K562 (cell line): ENCODE results near the gene SMC6. TPM values are rescaled to one million over a fixed set of nuclear protein-coding genes. Genes with fewer than 3 reads are reported as not detected.

Experiments used
- ATAC-seq: fragments of 200-7000 bp; cut with Tn5 transposase; 3 replicates; pipeline ENCODE4 v1.9.1; 2020; ENCODE audit warnings: moderate library complexity
- BruUV-seq: library from RNA; stranded (reverse); fragments of 400-500 nt; replicated peaks from 2 replicates; lab custom pipeline; 2021; lab: Mats Ljungman, UMichigan
- CTCF ChIA-PET: fragments of 300-600 bp; formaldehyde crosslinking; extraction: SDS; loops from one replicate; lab custom pipeline; 2021; ENCODE audit warnings: low intra/inter-chr PET ratio; lab: Yijun Ruan, JAX
- POLR2A ChIA-PET: fragments of 300-600, 350-650 bp; sonication (Branson Sonifier 250); formaldehyde crosslinking; extraction: SDS; loops from one replicate; lab custom pipeline; 2021; ENCODE audit warnings: antibody characterized with exemption, inconsistent platforms; lab: Yijun Ruan, JAX
- DNase-seq, 4 experiments: peaks; one replicate each; pipeline versions ENCODE4 v3.0.0 to v3.0.0-alpha.2; 2011 to 2018; ENCODE audit warnings: low spot score in 3 of 4, mixed read lengths in 3 of 4; ENCODE audit errors: extremely low read depth in 1 of 4
- FAIRE-seq: peaks from 2 replicates; lab custom pipeline; 2011; peaks lifted over from hg19 to GRCh38; lab: Jason Lieb, UNC
- H2AFZ ChIP-seq: 2 replicates; pipeline ENCODE4 v1.6.0; 2011; ENCODE audit warnings: low read depth, low read length, control low read depth, inconsistent platforms
- H3K27ac ChIP-seq: fragments of 200-600 bp; 3 replicates; pipeline ENCODE4 v1.8.0; 2011; ENCODE audit warnings: low read depth, mild to moderate bottlenecking, control low read depth, inconsistent platforms, low read length, moderate library complexity, mixed read lengths; ENCODE audit errors: extremely low read depth
- H3K27me3 ChIP-seq, 2 experiments: fragments of 300-600 bp in 1 of 2; 2 replicates in 1 of 2; 3 replicates in 1 of 2; pipeline versions ENCODE4 v1.6.0 to v1.8.0; 2011; ENCODE audit warnings: inconsistent platforms in 2 of 2, low read length in 2 of 2, mild to moderate bottlenecking in 1 of 2, mixed read lengths in 1 of 2, moderate library complexity in 1 of 2; ENCODE audit not compliant: control insufficient read depth in 2 of 2, insufficient read depth in 2 of 2
- H3K36me3 ChIP-seq: fragments of 300-600 bp; 3 replicates; pipeline ENCODE4 v1.8.0; 2011; ENCODE audit warnings: mild to moderate bottlenecking, low read length, inconsistent platforms; ENCODE audit not compliant: control insufficient read depth, insufficient read depth
- H3K4me1 ChIP-seq, 2 experiments: fragments of 200-600 bp in 1 of 2; replicated peaks in 1 of 2; 2 replicates in 1 of 2; 3 replicates in 1 of 2; pipeline versions ENCODE4 v1.5.1 to v1.8.0; 2011; ENCODE audit warnings: inconsistent platforms in 2 of 2, low read length in 2 of 2, mild to moderate bottlenecking in 1 of 2, mixed read lengths in 1 of 2, moderate library complexity in 1 of 2; ENCODE audit not compliant: control insufficient read depth in 2 of 2, insufficient read depth in 2 of 2
- H3K4me2 ChIP-seq: 2 replicates; pipeline ENCODE4 v1.6.1; 2011; ENCODE audit warnings: low read length, control low read depth, inconsistent platforms, mixed read lengths; ENCODE audit not compliant: insufficient read depth
- H3K4me3 ChIP-seq: fragments of 200-600 bp; sonication (generic), shearing (Covaris generic); 2 replicates; pipeline ENCODE4 v1.5.1; 2016; ENCODE audit warnings: control low read depth, inconsistent platforms
- H3K79me2 ChIP-seq: fragments of 200-600 bp; 3 replicates; pipeline ENCODE4 v1.8.0; 2011; ENCODE audit warnings: low read length, inconsistent platforms; ENCODE audit not compliant: control insufficient read depth, insufficient read depth
- H3K9ac ChIP-seq, 2 experiments: 2 replicates each; pipeline versions ENCODE4 v1.6.0 to v1.6.1; 2011; ENCODE audit warnings: low read depth in 2 of 2, low read length in 2 of 2, control low read depth in 1 of 2, inconsistent platforms in 1 of 2, mild to moderate bottlenecking in 1 of 2, mixed read lengths in 1 of 2; ENCODE audit not compliant: insufficient read depth in 1 of 2
- H3K9me1 ChIP-seq: one replicate; pipeline ENCODE4 v1.6.0; 2011; ENCODE audit warnings: inconsistent platforms, mild to moderate bottlenecking, low read length, moderate library complexity; ENCODE audit not compliant: control insufficient read depth, insufficient read depth
- H3K9me3 ChIP-seq: replicated peaks from 2 replicates; pipeline ENCODE4 v1.5.1; 2011; ENCODE audit warnings: low read depth, low read length, inconsistent platforms; ENCODE audit not compliant: control insufficient read depth, insufficient read depth
- H4K20me1 ChIP-seq: replicated peaks from 2 replicates; pipeline ENCODE4 v1.6.1; 2011; ENCODE audit warnings: low read length, inconsistent platforms, mixed read lengths; ENCODE audit not compliant: control insufficient read depth, insufficient read depth
- CBX1 ChIP-seq: sonication (generic); IDR thresholded peaks from 2 replicates; pipeline ENCODE4 v1.6.1; 2016; ENCODE audit warnings: antibody characterized with exemption, low read depth, mild to moderate bottlenecking
- CREB3L1 ChIP-seq: fragments of 450-650 bp; IDR thresholded peaks from 2 replicates; pipeline ENCODE4 v1.6.1; 2014; ENCODE audit warnings: low read depth, mild to moderate bottlenecking, moderate library complexity, borderline replicate concordance
- EZH2 ChIP-seq: IDR thresholded peaks from 2 replicates; pipeline ENCODE4 v1.6.1; 2012; ENCODE audit warnings: low read depth, mild to moderate bottlenecking, inconsistent platforms, low read length, borderline replicate concordance
- FOXK1 ChIP-seq: sonication (generic); formaldehyde crosslinking; IDR thresholded peaks from 2 replicates; pipeline ENCODE4 v1.8.0; 2022; ENCODE audit warnings: missing genetic modification reagents, mild to moderate bottlenecking, borderline replicate concordance
- GTF2F1 ChIP-seq: IDR thresholded peaks from 2 replicates; pipeline ENCODE4 v1.6.1; 2011; ENCODE audit warnings: low read depth, low read length, improper control_type of control experiment
- MXI1 ChIP-seq: IDR thresholded peaks from 2 replicates; pipeline ENCODE4 v1.6.1; 2011; ENCODE audit warnings: low read depth, mild to moderate bottlenecking, improper control_type of control experiment, low read length
- MYBL2 ChIP-seq, 2 experiments: fragments of 450-650 bp in 1 of 2; sonication (generic) in 1 of 2; formaldehyde crosslinking in 1 of 2; IDR thresholded peaks; 2 replicates each; pipeline versions ENCODE4 v1.6.1 to v1.8.1; 2017 to 2022; ENCODE audit warnings: borderline replicate concordance in 1 of 2, inconsistent platforms in 1 of 2, low read depth in 1 of 2, mild to moderate bottlenecking in 1 of 2, missing genetic modification reagents in 1 of 2, moderate library complexity in 1 of 2
- NCOA2 ChIP-seq, 2 experiments: fragments of 450-650 bp; IDR thresholded peaks; 2 replicates each; pipeline ENCODE4 v1.6.1; 2018; ENCODE audit warnings: mild to moderate bottlenecking in 2 of 2, moderate library complexity in 1 of 2; ENCODE audit not compliant: partially characterized antibody in 2 of 2
- NONO ChIP-seq, 2 experiments: fragments of 200-400 bp in 1 of 2; fragments of 450-650 bp in 1 of 2; formaldehyde crosslinking in 1 of 2; IDR thresholded peaks; 2 replicates each; pipeline ENCODE4 v1.6.1; 2017; ENCODE audit warnings: low read depth in 2 of 2, mild to moderate bottlenecking in 2 of 2, moderate library complexity in 2 of 2, low read length in 1 of 2
- SAP30 ChIP-seq: fragments of 200-600 bp; sonication (generic); IDR thresholded peaks from 2 replicates; pipeline ENCODE4 v1.6.1; 2012; ENCODE audit warnings: borderline replicate concordance, low read depth, mild to moderate bottlenecking, moderate library complexity, low read length, control low read depth, inconsistent platforms; ENCODE audit not compliant: insufficient read depth, poor library complexity, severe bottlenecking
- ZNF274 ChIP-seq: IDR thresholded peaks from 2 replicates; pipeline ENCODE4 v1.6.1; 2011; ENCODE audit warnings: low read depth, mild to moderate bottlenecking, low read length, moderate library complexity, borderline replicate concordance
- WGBS: fragments of 100-300 bp; shearing (Covaris generic); methylation state at CpG from one replicate; pipeline ENCODE4 v1.1.6; 2016; ENCODE audit warnings: low coverage, mixed read lengths; ENCODE audit not compliant: insufficient coverage; ENCODE audit errors: missing lambda C conversion rate; 5-methylcytosine and 5-hydroxymethylcytosine counted together
- in situ Hi-C: fragments of 300-500 bp; cut with MboI; formaldehyde crosslinking; loops from 4 replicates; pipeline ENCODE4 v1.15.0; 2018; ENCODE audit warnings: inconsistent platforms, mixed read lengths
- intact Hi-C: fragments of 100-400 bp; cut with micrococcal nuclease; formaldehyde crosslinking; loops from 2 replicates; pipeline ENCODE4 v1.14.2; 2022
- polyA plus RNA-seq, 8 experiments: library from polyadenylated mRNA; depleted of rRNA in 4 of 8; stranded (reverse) in 5 of 8; unstranded in 3 of 8; fragments of >200 nt; fragmentation: Nextera tagmentation in 2 of 8; fragmentation: Illumina TruSeq in 1 of 8; extraction: Ambion mirVana in 2 of 8; extraction: Trizol in 1 of 8; gene quantifications; 2 replicates each; pipeline versions ENCODE4 v1.2.1 to v1.2.3, GENCODE V29; 2011 to 2014; ENCODE audit warnings: inconsistent platforms in 1 of 8, missing spikeins in 1 of 8
- total RNA-seq, 7 experiments: library from RNA; depleted of rRNA in 6 of 7; stranded (reverse); fragments of >200 nt in 6 of 7; fragmentation: Illumina TruSeq in 2 of 7; extraction: Trizol in 2 of 7; gene quantifications; 2 replicates each; pipeline versions ENCODE4 v1.2.1 to v1.2.3, GENCODE V29; 2011 to 2021; ENCODE audit warnings: low replicate concordance in 1 of 7

The SMC6 gene
- total and polyA plus RNA-seq, 9 of the 15 experiments (the other 6 are each of a cell fraction or from before 2014, with no cell fraction given): 14.2 to 75.9 (median 47.7) TPM

- intact Hi-C loops: no loop called here
- POLR2A ChIA-PET: no interaction called here
Measured at GRCh38 chr2:17728210-17728609, 25.4 kb downstream of the SMC6 start.

More at GRCh38 chr2:17728210-17728609, 25.4 kb downstream of the SMC6 start:
- no peaks in the 10 kb centered on the region for H3K9me3 ChIP-seq
- CTCF ChIA-PET: no interaction called here
- H3K9me1 ChIP-seq: no peaks in the 10 kb centered on the region
- no peak overlapping the region for H3K4me3 ChIP-seq
- no peaks in the 10 kb centered on the region for H3K4me1 ChIP-seq
- BruUV-seq: no TSS peak
- H3K27ac ChIP-seq: no peak overlapping the region
- no peaks in the 10 kb centered on the region for H3K79me2 ChIP-seq
- H3K4me2 ChIP-seq: no peak overlapping the region
- 96% methylated on average over 6 of the region's 6 CpGs for WGBS
- no peak overlapping the region for H3K9ac ChIP-seq
- in situ Hi-C loops: no loop called here
- H3K36me3 ChIP-seq: peaks cover 84% of the 10 kb centered on the region
- no peaks in the 10 kb centered on the region for H3K27me3 ChIP-seq
- no peaks in the 10 kb centered on the region for H4K20me1 ChIP-seq
- FAIRE-seq (no peak), DNase-seq (no peak), ATAC-seq (no peak)
- TF ChIP-seq MXI1 (no peak), FOXK1 (CRISPR knock-in tag) (no peak), MYBL2 (IDR thresholded peaks at IDR 0.05; ENCODE audit: low read depth) (no peak), MYBL2 (CRISPR knock-in tag; IDR thresholded peaks at IDR 0.05; ENCODE audit: borderline replicate concordance) (no peak), ZNF274 (no peak), SAP30 (no peak), NCOA2 (IDR thresholded peaks at IDR 0.05; ENCODE audit: partially characterized antibody in 2 of 2) (no peak), NONO (IDR thresholded peaks at IDR 0.05; ENCODE audit: low read depth in 2 of 2, low read length in 1 of 2) (no peak), EZH2 (no peak), CREB3L1 (no peak), CBX1 (no peak), GTF2F1 (no peak)
- H2AFZ ChIP-seq: no peak overlapping the region
